ENCODE measurements around the gene TXK.
A peak's percentile ranks its signal among the peaks of the same experiment; 100 is the strongest.

TXK gene

DNA sequence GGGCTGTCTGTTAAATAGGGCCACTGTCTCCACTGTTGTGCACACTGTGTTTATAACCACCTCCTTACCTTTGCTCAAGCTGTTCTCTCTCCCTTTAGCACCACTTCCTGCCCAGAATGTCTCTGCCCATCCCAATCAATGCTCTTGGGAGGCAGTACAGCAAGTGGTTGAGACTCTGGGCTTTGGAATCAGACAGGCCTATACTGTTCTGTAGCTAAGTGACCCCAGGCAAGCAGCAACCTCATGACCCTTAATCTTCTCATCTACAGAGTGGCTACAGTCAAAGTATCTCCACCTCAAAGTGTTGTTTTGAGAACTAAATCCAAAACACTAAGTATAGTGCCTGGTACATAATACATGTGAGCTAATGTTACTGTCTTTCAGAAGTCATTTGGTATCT lies 3.8 kb upstream of the TXK start:
- Histone ChIP-seq H3K27ac (ENCODE audit: low read depth, low read length) (no peak overlapping the region), H3K4me3 (ENCODE audit: low read depth, low read length) (no peak overlapping the region)

DNA sequence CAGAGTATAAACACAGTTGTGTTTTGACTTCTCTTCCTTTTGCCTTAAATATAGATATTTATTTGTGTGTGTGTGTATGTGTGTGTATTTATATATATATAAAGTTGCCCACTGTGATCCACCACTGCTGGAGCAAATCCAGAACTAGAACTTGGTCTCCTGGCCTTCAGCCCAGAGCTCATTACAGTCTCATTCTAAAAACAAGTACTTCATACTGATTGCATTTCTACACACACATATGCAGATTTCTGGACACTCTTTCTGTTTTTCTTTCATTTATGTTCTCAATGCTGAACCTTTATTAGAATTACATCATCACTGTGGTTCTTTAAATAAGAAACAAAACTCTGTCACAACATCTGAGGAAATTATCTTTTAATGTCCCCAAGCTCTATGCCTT lies 381 bp downstream of the TXK start:
- no peak overlapping the region for H3K4me3 ChIP-seq (ENCODE audit: low read depth, low read length)
- no peaks in the 10 kb centered on the region for H3K9me3 ChIP-seq (ENCODE audit: control insufficient read depth, insufficient read depth, low read length)
- no peak overlapping the region for H3K27ac ChIP-seq (ENCODE audit: low read depth, low read length)
- H3K27me3 ChIP-seq (ENCODE audit: control insufficient read depth, insufficient read depth, low read length): no peaks in the 10 kb centered on the region
- H3K4me1 ChIP-seq (ENCODE audit: control insufficient read depth, insufficient read depth, low read length): no peaks in the 10 kb centered on the region
- H3K36me3 ChIP-seq (ENCODE audit: control insufficient read depth, insufficient read depth, low read length): peaks cover 7% of the 10 kb centered on the region; the same call in 1 of the 2 replicates
- no peak overlapping the region for H3K9ac ChIP-seq (ENCODE audit: low read depth, low read length)

More for the DNA sequence above, 3.8 kb upstream of the TXK start:
- no peaks in the 10 kb centered on the region for H3K9me3 ChIP-seq (ENCODE audit: control insufficient read depth, insufficient read depth, low read length)
- H3K27me3 ChIP-seq (ENCODE audit: control insufficient read depth, insufficient read depth, low read length): no peaks in the 10 kb centered on the region
- H3K9ac ChIP-seq (ENCODE audit: low read depth, low read length): no peak overlapping the region
- H3K4me1 ChIP-seq (ENCODE audit: control insufficient read depth, insufficient read depth, low read length): no peaks in the 10 kb centered on the region
- peaks cover 7% of the 10 kb centered on the region; the same call in 1 of the 2 replicates for H3K36me3 ChIP-seq (ENCODE audit: control insufficient read depth, insufficient read depth, low read length)

DNA sequence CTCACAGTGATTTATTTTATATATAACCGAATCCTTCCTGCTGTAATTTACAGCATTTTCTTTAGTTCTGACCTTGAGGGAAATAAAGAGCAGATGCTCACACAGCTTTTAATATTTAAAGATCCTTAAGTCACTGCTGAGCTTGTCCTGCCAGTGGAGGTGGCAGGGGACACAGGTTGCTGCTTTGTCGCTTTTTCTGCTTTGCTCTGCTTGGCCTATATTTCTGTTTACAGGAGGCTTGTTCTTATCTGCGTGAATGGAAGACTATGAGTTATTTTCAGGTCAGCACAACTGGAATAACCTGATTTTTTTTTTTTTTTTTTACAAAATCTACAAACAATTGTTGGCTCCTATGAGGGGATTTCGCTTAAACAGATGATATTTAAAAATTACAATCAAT lies 2.3 kb downstream of the TXK start:
- Histone ChIP-seq H3K27ac (ENCODE audit: low read depth, low read length) (no peak overlapping the region), H3K9ac (ENCODE audit: low read depth, low read length) (no peak overlapping the region), H3K36me3 (ENCODE audit: control insufficient read depth, insufficient read depth, low read length) (peaks cover 2% of the 10 kb centered on the region; the same call in 1 of the 2 replicates), H3K4me1 (ENCODE audit: control insufficient read depth, insufficient read depth, low read length) (peaks cover 15% of the 10 kb centered on the region), H3K4me3 (ENCODE audit: low read depth, low read length) (no peak overlapping the region), H3K27me3 (ENCODE audit: control insufficient read depth, insufficient read depth, low read length) (no peaks in the 10 kb centered on the region), H3K9me3 (ENCODE audit: control insufficient read depth, insufficient read depth, low read length) (no peaks in the 10 kb centered on the region)

DNA sequence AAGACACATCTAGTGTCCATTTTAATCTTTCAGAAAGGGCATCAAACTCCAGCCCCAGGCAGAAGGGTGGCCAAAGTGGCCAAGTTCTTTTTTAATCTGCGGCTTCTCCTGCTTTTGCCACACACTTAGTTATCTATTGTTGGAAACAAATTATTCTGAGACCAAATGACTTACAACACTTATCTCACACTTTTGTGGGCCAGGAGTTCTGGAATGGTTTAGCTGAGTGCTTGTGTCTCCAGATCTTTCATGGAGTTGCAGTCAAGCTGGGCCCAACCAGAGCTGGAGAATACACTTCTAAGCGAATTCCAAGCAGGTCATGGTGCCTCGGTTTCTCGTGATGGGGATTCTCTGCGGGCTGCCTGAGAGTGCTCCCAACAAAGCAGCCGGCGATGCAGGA lies 4.0 kb downstream of the TXK start:
- no peak overlapping the region for H3K9ac ChIP-seq (ENCODE audit: low read depth, low read length)
- H3K4me1 ChIP-seq (ENCODE audit: control insufficient read depth, insufficient read depth, low read length): peaks cover 24% of the 10 kb centered on the region
- no peaks in the 10 kb centered on the region for H3K27me3 ChIP-seq (ENCODE audit: control insufficient read depth, insufficient read depth, low read length)
- H3K4me3 ChIP-seq (ENCODE audit: low read depth, low read length): no peak overlapping the region
- no peak overlapping the region for H3K27ac ChIP-seq (ENCODE audit: low read depth, low read length)
- no peaks in the 10 kb centered on the region for H3K36me3 ChIP-seq (ENCODE audit: control insufficient read depth, insufficient read depth, low read length)
- no peaks in the 10 kb centered on the region for H3K9me3 ChIP-seq (ENCODE audit: control insufficient read depth, insufficient read depth, low read length)

DNA sequence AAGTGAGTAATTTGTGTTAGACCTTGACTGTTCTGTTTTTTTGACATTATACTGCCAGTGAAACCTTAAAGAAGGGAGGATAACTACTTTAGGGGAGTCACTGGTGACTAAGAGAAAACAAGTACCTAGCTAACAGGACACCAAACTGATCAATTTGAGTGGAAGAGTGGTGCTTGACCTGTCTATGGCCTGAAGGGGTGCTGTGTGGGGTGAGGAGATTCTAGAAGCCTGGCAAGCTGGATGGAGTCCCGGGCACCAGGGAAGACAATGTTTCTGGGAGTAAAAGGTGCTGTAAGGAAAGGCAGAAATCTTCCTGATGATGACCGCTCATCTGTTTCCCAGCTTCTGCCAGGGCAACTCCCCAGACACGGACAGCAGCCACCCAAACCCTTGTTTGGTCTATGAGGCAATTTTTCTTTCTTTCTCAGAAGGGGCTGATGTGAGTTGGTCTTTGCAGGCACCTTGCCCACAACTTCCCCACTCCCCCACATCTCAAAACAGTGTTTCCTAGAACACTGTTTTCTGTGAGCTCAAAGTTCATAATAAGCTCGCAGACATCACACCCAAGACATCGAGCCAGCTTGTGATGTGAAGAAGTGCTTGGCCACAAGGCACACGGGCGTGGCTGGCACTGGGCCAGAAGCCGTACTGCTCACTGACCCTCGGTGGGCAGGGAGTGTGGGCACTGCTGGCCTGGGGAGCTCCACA lies 4.6 kb downstream of the TXK start:
- Histone ChIP-seq H3K9me3 (ENCODE audit: control insufficient read depth, insufficient read depth, low read length) (no peaks in the 10 kb centered on the region), H3K9ac (ENCODE audit: low read depth, low read length) (no peak overlapping the region), H3K4me3 (ENCODE audit: low read depth, low read length) (no peak overlapping the region), H3K27me3 (ENCODE audit: control insufficient read depth, insufficient read depth, low read length) (no peaks in the 10 kb centered on the region), H3K4me1 (ENCODE audit: control insufficient read depth, insufficient read depth, low read length) (peaks cover 27% of the 10 kb centered on the region), H3K36me3 (ENCODE audit: control insufficient read depth, insufficient read depth, low read length) (no peaks in the 10 kb centered on the region), H3K27ac (ENCODE audit: low read depth, low read length) (no peak overlapping the region)

DNA sequence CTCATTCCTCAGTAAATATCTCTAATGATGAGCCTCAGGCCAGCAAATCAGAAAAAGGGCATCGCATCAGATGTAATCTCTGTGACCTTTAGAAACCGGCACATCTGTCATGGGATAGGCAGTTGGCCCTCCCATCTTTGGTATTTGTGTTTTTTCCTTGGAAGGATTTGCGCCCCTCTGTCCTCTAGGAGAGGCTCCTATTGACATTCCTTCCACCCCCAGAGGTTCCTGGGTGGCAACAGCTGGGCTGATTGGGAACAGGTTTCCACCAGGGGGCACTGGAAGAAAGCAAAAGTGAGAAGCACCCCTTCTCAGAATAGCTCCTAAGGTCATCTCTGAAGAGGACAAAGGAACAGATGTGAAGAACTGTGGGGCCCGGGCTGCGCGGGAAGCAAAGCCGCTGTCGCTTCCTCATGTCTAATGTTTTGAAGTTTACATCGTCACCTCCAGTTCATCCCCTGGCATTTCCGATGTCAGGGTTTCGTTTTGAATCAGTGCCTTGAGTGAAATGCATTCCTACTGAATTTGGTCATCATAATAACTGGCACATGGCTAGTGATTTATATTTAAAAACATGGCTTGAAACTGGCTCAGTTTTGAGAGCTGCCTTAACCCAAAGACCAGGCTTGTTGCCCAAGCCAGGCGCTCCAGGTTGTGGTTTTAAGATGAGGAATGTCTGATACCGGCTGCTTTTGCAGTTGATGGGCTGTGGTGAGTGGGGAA lies 6.2 kb downstream of the TXK start:
- H3K9me3 ChIP-seq (ENCODE audit: control insufficient read depth, insufficient read depth, low read length): no peaks in the 10 kb centered on the region
- H3K4me1 ChIP-seq (ENCODE audit: control insufficient read depth, insufficient read depth, low read length): peaks cover 27% of the 10 kb centered on the region
- no peaks in the 10 kb centered on the region for H3K27me3 ChIP-seq (ENCODE audit: control insufficient read depth, insufficient read depth, low read length)
- peak overlapping the region; percentile 59 for H3K9ac ChIP-seq (ENCODE audit: low read depth, low read length)
- peak overlapping the region; percentile 85 for H3K27ac ChIP-seq (ENCODE audit: low read depth, low read length)
- peak overlapping the region; percentile 53 for H3K4me3 ChIP-seq (ENCODE audit: low read depth, low read length)
- H3K36me3 ChIP-seq (ENCODE audit: control insufficient read depth, insufficient read depth, low read length): no peaks in the 10 kb centered on the region

DNA sequence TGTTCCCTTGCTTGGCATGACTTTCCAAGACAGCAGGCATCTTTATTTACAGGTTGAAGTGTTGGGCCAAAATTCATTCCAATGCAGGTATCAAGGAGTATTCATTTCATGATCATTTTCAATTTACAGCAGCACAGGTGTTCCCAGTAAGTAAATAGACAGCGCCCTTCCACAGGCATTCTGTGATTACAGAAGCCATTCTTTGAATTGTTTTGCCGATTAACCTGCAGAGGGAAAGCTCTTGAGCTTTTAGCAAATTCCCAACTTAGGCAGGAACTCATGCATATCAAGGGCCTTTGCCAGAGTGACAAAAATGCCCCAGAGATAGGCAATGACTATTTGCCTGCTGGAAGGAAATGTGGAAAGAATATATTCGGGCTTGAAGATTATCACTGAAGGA lies 6.8 kb downstream of the TXK start:
- H3K27ac ChIP-seq (ENCODE audit: low read depth, low read length): peak overlapping the region; percentile 85
- H3K4me1 ChIP-seq (ENCODE audit: control insufficient read depth, insufficient read depth, low read length): peaks cover 27% of the 10 kb centered on the region
- H3K27me3 ChIP-seq (ENCODE audit: control insufficient read depth, insufficient read depth, low read length): no peaks in the 10 kb centered on the region
- no peaks in the 10 kb centered on the region for H3K36me3 ChIP-seq (ENCODE audit: control insufficient read depth, insufficient read depth, low read length)
- peak overlapping the region; percentile 52 for H3K9ac ChIP-seq (ENCODE audit: low read depth, low read length)
- no peaks in the 10 kb centered on the region for H3K9me3 ChIP-seq (ENCODE audit: control insufficient read depth, insufficient read depth, low read length)
- H3K4me3 ChIP-seq (ENCODE audit: low read depth, low read length): peak overlapping the region; percentile 53

DNA sequence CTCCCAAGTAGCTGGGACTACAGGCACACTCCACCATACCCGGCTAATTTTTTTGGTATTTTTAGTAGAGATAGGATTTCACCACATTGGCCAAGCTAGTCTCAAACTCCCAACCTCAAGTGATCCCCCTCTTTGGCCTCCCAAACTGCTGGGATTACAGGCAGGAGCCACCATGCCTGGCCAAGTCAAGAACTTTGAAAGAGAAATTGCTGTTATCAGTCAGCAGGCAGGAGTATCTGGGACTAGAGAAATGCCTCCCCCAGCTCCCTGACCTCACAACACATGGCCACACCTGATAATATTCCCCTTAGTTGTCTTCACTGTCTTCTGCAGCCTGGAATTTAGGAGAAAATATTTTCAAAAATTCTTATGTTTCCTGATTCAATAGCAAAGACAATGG lies 7.4 kb downstream of the TXK start:
- H3K4me3 ChIP-seq (ENCODE audit: low read depth, low read length): no peak overlapping the region
- no peaks in the 10 kb centered on the region for H3K36me3 ChIP-seq (ENCODE audit: control insufficient read depth, insufficient read depth, low read length)
- peak overlapping the region; percentile 85 for H3K27ac ChIP-seq (ENCODE audit: low read depth, low read length)
- no peak overlapping the region; the same call in 1 of the 2 replicates for H3K9ac ChIP-seq (ENCODE audit: low read depth, low read length)
- peaks cover 27% of the 10 kb centered on the region for H3K4me1 ChIP-seq (ENCODE audit: control insufficient read depth, insufficient read depth, low read length)
- no peaks in the 10 kb centered on the region for H3K27me3 ChIP-seq (ENCODE audit: control insufficient read depth, insufficient read depth, low read length)
- H3K9me3 ChIP-seq (ENCODE audit: control insufficient read depth, insufficient read depth, low read length): no peaks in the 10 kb centered on the region

DNA sequence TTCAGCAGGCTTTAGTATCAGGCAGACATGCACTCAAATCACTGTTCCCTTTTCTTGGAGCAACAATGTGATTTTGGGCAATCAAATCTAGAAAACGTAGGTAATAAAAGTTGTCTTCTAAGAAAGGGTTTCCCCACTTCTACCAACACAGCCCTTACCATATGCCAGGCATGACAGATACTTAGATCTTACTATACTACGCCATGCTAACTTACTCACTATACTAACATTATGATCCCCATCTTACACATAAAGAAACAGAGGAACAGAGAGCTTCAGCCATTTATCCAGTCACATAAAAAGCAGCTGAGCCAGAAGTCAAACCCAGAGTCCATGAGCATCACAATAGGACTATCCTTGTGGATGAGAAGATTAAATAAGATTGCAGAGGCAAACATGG lies 9.2 kb downstream of the TXK start:
- no peaks in the 10 kb centered on the region for H3K9me3 ChIP-seq (ENCODE audit: control insufficient read depth, insufficient read depth, low read length)
- no peaks in the 10 kb centered on the region for H3K36me3 ChIP-seq (ENCODE audit: control insufficient read depth, insufficient read depth, low read length)
- no peak overlapping the region for H3K9ac ChIP-seq (ENCODE audit: low read depth, low read length)
- H3K4me1 ChIP-seq (ENCODE audit: control insufficient read depth, insufficient read depth, low read length): peaks cover 27% of the 10 kb centered on the region
- H3K27me3 ChIP-seq (ENCODE audit: control insufficient read depth, insufficient read depth, low read length): no peaks in the 10 kb centered on the region
- no peak overlapping the region for H3K4me3 ChIP-seq (ENCODE audit: low read depth, low read length)
- H3K27ac ChIP-seq (ENCODE audit: low read depth, low read length): no peak overlapping the region

DNA sequence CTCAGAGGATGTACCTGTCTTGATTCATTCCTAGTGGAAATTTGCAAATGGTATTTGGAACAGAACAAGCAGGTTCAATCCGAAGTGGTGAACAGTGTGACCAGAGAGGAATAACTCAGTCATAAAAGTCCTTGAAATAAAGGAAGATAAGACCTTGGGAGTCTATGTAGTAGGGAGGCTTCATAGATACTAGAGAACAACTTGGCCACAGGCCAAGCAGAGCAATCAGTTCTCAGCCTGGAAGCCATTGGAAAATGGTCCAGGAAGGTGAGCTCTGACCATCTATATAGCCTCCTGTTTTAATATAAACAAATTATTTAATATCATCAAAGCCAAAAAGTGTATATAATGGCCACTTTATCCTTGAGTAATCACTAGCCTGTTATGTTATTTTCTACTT lies 11.3 kb downstream of the TXK start:
- H3K27me3 ChIP-seq (ENCODE audit: control insufficient read depth, insufficient read depth, low read length): no peaks in the 10 kb centered on the region

DNA sequence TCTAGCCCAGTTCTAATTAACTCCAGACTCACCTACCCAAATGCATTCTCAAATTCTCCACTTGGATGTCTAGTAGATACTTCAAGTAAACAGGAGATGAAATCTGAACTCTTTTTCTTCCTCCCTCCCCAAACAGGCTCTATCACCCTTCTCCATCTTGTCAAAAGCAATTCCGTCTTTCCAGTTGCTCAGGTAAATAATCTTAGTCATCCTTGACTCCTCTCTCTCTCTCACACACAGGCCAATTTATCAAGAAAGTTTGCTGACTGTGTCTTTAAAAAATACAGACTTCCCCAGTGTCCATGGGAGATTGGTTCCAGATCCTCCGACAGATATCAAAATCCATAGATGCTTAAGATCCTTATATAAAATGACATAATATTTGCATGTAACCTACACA lies 12.9 kb downstream of the TXK start:
- Histone ChIP-seq H3K27ac (ENCODE audit: low read depth, low read length) (no peak overlapping the region), H3K9ac (ENCODE audit: low read depth, low read length) (no peak overlapping the region), H3K4me3 (ENCODE audit: low read depth, low read length) (no peak overlapping the region), H3K9me3 (ENCODE audit: control insufficient read depth, insufficient read depth, low read length) (no peaks in the 10 kb centered on the region), H3K4me1 (ENCODE audit: control insufficient read depth, insufficient read depth, low read length) (peaks cover 9% of the 10 kb centered on the region; the same call in 1 of the 2 replicates), H3K36me3 (ENCODE audit: control insufficient read depth, insufficient read depth, low read length) (no peaks in the 10 kb centered on the region), H3K27me3 (ENCODE audit: control insufficient read depth, insufficient read depth, low read length) (no peaks in the 10 kb centered on the region)

More for the DNA sequence above, 11.3 kb downstream of the TXK start:
- H3K4me1 ChIP-seq (ENCODE audit: control insufficient read depth, insufficient read depth, low read length): peaks cover 21% of the 10 kb centered on the region
- H3K36me3 ChIP-seq (ENCODE audit: control insufficient read depth, insufficient read depth, low read length): no peaks in the 10 kb centered on the region
- H3K27ac ChIP-seq (ENCODE audit: low read depth, low read length): no peak overlapping the region
- no peak overlapping the region for H3K4me3 ChIP-seq (ENCODE audit: low read depth, low read length)
- no peak overlapping the region for H3K9ac ChIP-seq (ENCODE audit: low read depth, low read length)
- no peaks in the 10 kb centered on the region for H3K9me3 ChIP-seq (ENCODE audit: control insufficient read depth, insufficient read depth, low read length)
